GM21619 (cell line): Measurements from ENCODE around the gene FAM184B.

Experiments used
- ATAC-seq: cut with Tn5 transposase; IDR thresholded peaks from one replicate; pipeline ENCODE4 v1.9.1; 2021; ENCODE audit not compliant: unreplicated experiment

Gene FAM184B

GRCh38 chr4:17584521-17585213 lies 196.8 kb downstream of the FAM184B start:
- ATAC-seq, result no peak

- ATAC-seq, result no peak
Observed at GRCh38 chr4:17583941-17584340, 197.5 kb downstream of the FAM184B start.

DNA sequence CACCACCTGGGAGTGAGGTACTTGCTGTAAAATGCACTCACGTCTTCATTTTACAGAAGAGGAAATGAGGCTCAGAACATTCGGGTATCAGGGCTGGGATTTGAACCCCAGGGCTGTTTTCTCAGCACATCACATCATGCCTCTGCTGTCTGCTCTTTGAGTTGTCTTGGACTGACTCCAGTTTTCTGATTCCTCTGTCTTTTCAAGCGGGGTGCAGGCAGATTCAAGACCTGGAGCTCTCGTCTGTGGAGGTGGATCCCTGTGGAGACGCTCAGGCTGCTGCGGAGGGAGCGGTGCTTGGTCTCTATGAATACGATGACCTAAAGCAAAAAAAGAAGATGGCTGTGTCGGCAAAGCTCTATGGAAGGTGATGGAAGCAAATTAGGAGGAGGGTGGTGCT lies 198.1 kb downstream of the FAM184B start:
- no peak for ATAC-seq

DNA sequence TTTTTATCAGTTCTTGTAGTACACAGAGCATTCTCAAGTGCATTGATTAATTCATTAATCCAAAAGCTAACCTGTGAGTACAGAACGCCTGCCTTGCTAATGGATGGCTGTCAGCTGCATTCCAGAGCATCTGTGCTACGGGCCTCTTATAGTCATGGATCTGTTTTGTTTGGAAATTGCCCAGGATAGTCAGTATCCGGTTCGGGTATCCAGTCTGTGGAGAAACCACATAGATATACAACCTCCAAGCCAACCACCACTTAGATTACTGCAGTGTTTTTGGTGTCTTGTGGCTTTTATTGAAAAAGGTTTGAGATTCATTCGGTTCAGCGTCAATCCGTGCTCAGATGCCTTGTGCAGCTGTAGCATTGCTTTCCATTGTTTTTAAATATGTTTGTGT lies 200.5 kb downstream of the FAM184B start:
- no peak for ATAC-seq
